PC-9 (cell line): ENCODE results near the gene C5orf15. TPM values are rescaled to one million over a fixed set of nuclear protein-coding genes. Genes with fewer than 3 reads are reported as not detected.
"Not testable (repeated sequence)": the region's sequence is repeated elsewhere in the genome, so short reads cannot be mapped to it uniquely, and the experiment has no call there.

Experiments used
- BruUV-seq: library from RNA; stranded (reverse); fragments of 400-500 nt; replicated peaks from 2 replicates; lab custom pipeline; 2021; lab: Mats Ljungman, UMichigan
- CTCF ChIA-PET: fragments of 300-600 bp; sonication (Branson Sonifier 250); formaldehyde crosslinking; loops from one replicate; lab custom pipeline; 2022; ENCODE audit warnings: antibody characterized with exemption; lab: Charles Lee
- POLR2A ChIA-PET: fragments of 300-600 bp; sonication (Branson Sonifier 250); formaldehyde crosslinking; loops from one replicate; lab custom pipeline; 2022; ENCODE audit warnings: antibody characterized with exemption; ENCODE audit not compliant: unreplicated experiment; lab: Charles Lee
- DNase-seq, 2 experiments: peaks; one replicate each; pipeline versions ENCODE4 v3.0.0 to v3.0.0-alpha.2; 2015 to 2022; ENCODE audit warnings: mixed read lengths in 1 of 2
- H2AFZ ChIP-seq: fragments of 200-600 bp; sonication (generic); 2 replicates; pipeline ENCODE4 v1.8.1; 2017; ENCODE audit warnings: antibody characterized with exemption
- H3F3A ChIP-seq: fragments of 200-600 bp; sonication (generic); 2 replicates; pipeline ENCODE4 v1.8.1; 2017; ENCODE audit warnings: antibody characterized with exemption, mild to moderate bottlenecking, low read depth; ENCODE audit not compliant: insufficient read depth
- H3K27ac ChIP-seq: fragments of 200-600 bp; sonication (generic); 2 replicates; pipeline ENCODE4 v1.6.1; 2016; ENCODE audit warnings: mixed run types
- H3K27me3 ChIP-seq: fragments of 200-600 bp; sonication (generic); 2 replicates; pipeline ENCODE4 v1.6.1; 2016; ENCODE audit warnings: low read depth, mixed run types; ENCODE audit not compliant: insufficient read depth
- H3K36me3 ChIP-seq: fragments of 200-600 bp; sonication (generic); 2 replicates; pipeline ENCODE4 v1.6.1; 2016; ENCODE audit warnings: low read depth, mixed run types
- H3K4me1 ChIP-seq: fragments of 200-600 bp; sonication (generic); replicated peaks from 2 replicates; pipeline ENCODE4 v1.6.1; 2016; ENCODE audit warnings: mixed run types; ENCODE audit not compliant: insufficient read depth
- H3K4me2 ChIP-seq: fragments of 200-600 bp; sonication (generic); 2 replicates; pipeline ENCODE4 v1.6.1; 2017; ENCODE audit warnings: mixed run types
- H3K4me3 ChIP-seq: fragments of 200-600 bp; sonication (generic); 2 replicates; pipeline ENCODE4 v1.6.1; 2016; ENCODE audit warnings: mixed run types
- H3K79me2 ChIP-seq: fragments of 200-600 bp; sonication (generic); 2 replicates; pipeline ENCODE4 v1.6.1; 2017; ENCODE audit warnings: low read depth, mixed run types
- H3K9me2 ChIP-seq: fragments of 200-600 bp; sonication (generic); 2 replicates; pipeline ENCODE4 v1.8.1; 2017; ENCODE audit warnings: mild to moderate bottlenecking; ENCODE audit not compliant: insufficient read depth
- H3K9me3 ChIP-seq: fragments of 200-600 bp; sonication (generic); 2 replicates; pipeline ENCODE4 v1.8.1; 2016; ENCODE audit warnings: low read depth; ENCODE audit not compliant: insufficient read depth
- H4K20me1 ChIP-seq: fragments of 200-600 bp; sonication (generic); 2 replicates; pipeline ENCODE4 v1.8.1; 2017; ENCODE audit not compliant: insufficient read depth
- CTCF ChIP-seq: fragments of 200-600 bp; sonication (generic); conservative IDR thresholded peaks from 2 replicates; pipeline ENCODE4 v1.6.1; 2017; ENCODE audit warnings: mixed run types, antibody characterized with exemption, mild to moderate bottlenecking, moderate library complexity
- EZH2 ChIP-seq: fragments of 200-600 bp; sonication (generic); IDR thresholded peaks from 2 replicates; pipeline ENCODE4 v1.8.0; 2017; ENCODE audit warnings: antibody characterized with exemption, low read depth
- intact Hi-C: fragments of 100-400 bp; cut with micrococcal nuclease; formaldehyde crosslinking; loops from one replicate; pipeline ENCODE4 v1.10.0; 2022; ENCODE audit not compliant: unreplicated experiment
- total RNA-seq: library from RNA; stranded (reverse); gene quantifications from 2 replicates; pipeline ENCODE4 v1.2.3, GENCODE V29; 2021

C5orf15 gene
- total RNA-seq, 1 experiment from 2014 or later, result 45.0 TPM

GRCh38 chr5:133957591-133957990 is 10.8 kb downstream of the C5orf15 start:
- CTCF ChIA-PET, result no interaction called here
- POLR2A ChIA-PET, result no interaction called here

DNA sequence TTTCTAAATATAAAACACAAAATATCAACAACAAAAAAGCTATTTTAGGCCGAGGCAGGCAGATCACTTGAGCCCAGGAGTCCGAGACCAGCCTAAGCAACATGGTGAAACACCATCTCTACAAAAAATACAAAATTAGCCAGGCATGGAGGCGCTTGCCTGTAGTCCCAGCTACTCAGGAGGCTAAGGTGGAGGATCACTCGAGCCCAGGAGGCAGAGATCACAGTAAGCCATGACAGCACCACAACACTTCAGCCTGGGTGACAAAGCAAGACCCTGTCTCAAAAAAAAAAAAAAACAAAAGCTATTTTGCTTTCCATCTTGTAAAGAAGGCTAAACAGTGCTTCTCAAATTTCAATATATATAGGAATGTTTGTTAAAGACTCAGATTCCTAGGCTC is 11.3 kb downstream of the C5orf15 start:
- Histone ChIP-seq H4K20me1 (no peaks in the 10 kb centered on the region), H3F3A (peaks cover 3% of the 10 kb centered on the region), H3K79me2 (peaks cover 4% of the 10 kb centered on the region; the same call in 1 of the 2 replicates), H3K36me3 (peaks cover 34% of the 10 kb centered on the region), H3K27ac (no peak overlapping the region; the same call in 1 of the 2 replicates), H3K4me2 (no peak overlapping the region), H2AFZ (no peak overlapping the region), H3K4me3 (no peak overlapping the region), H3K9me3 (no peaks in the 10 kb centered on the region), H3K27me3 (no peaks in the 10 kb centered on the region), H3K9me2 (no peaks in the 10 kb centered on the region), H3K4me1 (no peaks in the 10 kb centered on the region)
- TF ChIP-seq CTCF, result no peak
- no peak for TF ChIP-seq EZH2
- POLR2A ChIA-PET, result no interaction called here
- intact Hi-C loops, result no loop called here
- no TSS peak for BruUV-seq
- no peak for DNase-seq
- CTCF ChIA-PET, result no interaction called here

More at GRCh38 chr5:133957591-133957990, 10.8 kb downstream of the C5orf15 start:
- Histone ChIP-seq H3K27ac (peak overlapping the region; percentile 37; the same call in 1 of the 2 replicates), H3K4me1 (no peaks in the 10 kb centered on the region), H2AFZ (no peak overlapping the region), H3K4me3 (no peak overlapping the region), H3K36me3 (peaks cover 34% of the 10 kb centered on the region), H3F3A (peaks cover 7% of the 10 kb centered on the region), H3K4me2 (no peak overlapping the region), H3K9me2 (no peaks in the 10 kb centered on the region), H3K79me2 (peaks cover 9% of the 10 kb centered on the region; the same call in 1 of the 2 replicates), H4K20me1 (no peaks in the 10 kb centered on the region), H3K9me3 (no peaks in the 10 kb centered on the region), H3K27me3 (no peaks in the 10 kb centered on the region)
- TF ChIP-seq EZH2 (no peak), CTCF (no peak)
- intact Hi-C loops, result no loop called here
- BruUV-seq, result no TSS peak
- no peak for DNase-seq

- CTCF ChIA-PET, H4K20me1 ChIP-seq, H3K27me3 ChIP-seq, DNase-seq, H3K4me3 ChIP-seq, H2AFZ ChIP-seq, H3K9me2 ChIP-seq, H3K79me2 ChIP-seq, H3K27ac ChIP-seq, POLR2A ChIA-PET, BruUV-seq, H3K9me3 ChIP-seq, H3K4me2 ChIP-seq, intact Hi-C loops, H3F3A ChIP-seq, H3K4me1 ChIP-seq: not testable (repeated sequence)
- H3K36me3 ChIP-seq, result peaks cover 34% of the 10 kb centered on the region
Observed at GRCh38 chr5:133956196-133956595, 12.2 kb downstream of the C5orf15 start.

GRCh38 chr5:133953568-133954145 is 14.8 kb downstream of the C5orf15 start:
- Histone ChIP-seq H3K9me3 (no peaks in the 10 kb centered on the region), H3K4me1 (no peaks in the 10 kb centered on the region), H2AFZ (no peak overlapping the region), H3K36me3 (peaks cover 26% of the 10 kb centered on the region), H4K20me1 (no peaks in the 10 kb centered on the region), H3K27me3 (no peaks in the 10 kb centered on the region), H3K4me2 (no peak overlapping the region), H3K27ac (no peak overlapping the region), H3K9me2 (no peaks in the 10 kb centered on the region), H3F3A (peaks cover under 1% of the 10 kb centered on the region; the same call in 1 of the 2 replicates), H3K4me3 (no peak overlapping the region), H3K79me2 (no peaks in the 10 kb centered on the region)
- no TSS peak for BruUV-seq
- intact Hi-C loops, result no loop called here
- DNase-seq, result no peak
- TF ChIP-seq EZH2, result no peak
- TF ChIP-seq CTCF, result no peak
- CTCF ChIA-PET, result no interaction called here
- POLR2A ChIA-PET, result no interaction called here
